ENCODE data around the gene PRR22.
"Not testable (repeated sequence)": the region's sequence is repeated elsewhere in the genome, so short reads cannot be mapped to it uniquely, and the experiment has no call there.

Gene PRR22

DNA sequence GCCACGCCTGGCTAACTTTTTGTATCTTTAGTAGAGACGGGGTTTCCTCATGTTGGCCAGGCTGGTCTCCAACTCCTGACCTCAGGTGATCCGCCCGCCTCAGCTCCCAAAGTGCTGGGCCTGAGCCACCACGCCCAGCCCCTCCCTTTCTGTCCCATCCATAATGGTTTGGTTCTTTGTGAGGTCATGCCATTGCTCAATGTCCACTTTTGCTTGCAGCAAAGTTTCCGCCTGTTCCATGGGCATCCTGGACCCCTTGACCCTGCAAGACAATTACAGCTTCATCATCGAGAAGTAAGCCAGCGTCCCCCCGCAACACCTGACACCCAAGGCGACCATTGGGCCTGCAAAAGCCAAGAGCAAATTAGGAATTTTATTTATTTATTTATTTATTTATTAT, 16.6 kb downstream of the PRR22 start:
- Mint-ChIP-seq H3K36me3 (no peaks in the 10 kb centered on the region), H3K4me3 (no peak overlapping the region), H3K4me1 (ENCODE audit: low read depth) (no peaks in the 10 kb centered on the region), H3K27me3 (no peaks in the 10 kb centered on the region), H3K27ac (no peak overlapping the region), H3K9me3 (ENCODE audit: low read depth) (no peaks in the 10 kb centered on the region)

DNA sequence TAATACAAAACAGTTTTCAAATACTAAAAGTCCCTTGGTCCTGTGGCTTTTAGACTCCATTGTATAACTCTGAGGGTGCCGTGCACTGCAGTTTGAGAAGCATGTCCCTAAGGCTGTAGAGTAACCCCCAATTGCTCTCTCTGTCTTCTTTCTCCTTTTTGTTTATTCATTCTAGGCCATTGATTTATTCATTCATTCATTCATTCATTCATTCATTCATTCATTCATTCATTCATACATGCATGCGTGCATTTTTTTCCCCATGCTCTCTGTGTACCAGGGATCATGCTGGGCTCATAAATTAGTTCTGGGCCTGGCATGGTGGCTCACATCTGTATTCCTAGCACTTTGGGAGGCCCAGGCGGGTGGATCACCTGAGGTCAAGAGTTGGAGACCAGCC, 19.3 kb downstream of the PRR22 start:
- H3K27ac Mint-ChIP-seq = no peak overlapping the region

DNA sequence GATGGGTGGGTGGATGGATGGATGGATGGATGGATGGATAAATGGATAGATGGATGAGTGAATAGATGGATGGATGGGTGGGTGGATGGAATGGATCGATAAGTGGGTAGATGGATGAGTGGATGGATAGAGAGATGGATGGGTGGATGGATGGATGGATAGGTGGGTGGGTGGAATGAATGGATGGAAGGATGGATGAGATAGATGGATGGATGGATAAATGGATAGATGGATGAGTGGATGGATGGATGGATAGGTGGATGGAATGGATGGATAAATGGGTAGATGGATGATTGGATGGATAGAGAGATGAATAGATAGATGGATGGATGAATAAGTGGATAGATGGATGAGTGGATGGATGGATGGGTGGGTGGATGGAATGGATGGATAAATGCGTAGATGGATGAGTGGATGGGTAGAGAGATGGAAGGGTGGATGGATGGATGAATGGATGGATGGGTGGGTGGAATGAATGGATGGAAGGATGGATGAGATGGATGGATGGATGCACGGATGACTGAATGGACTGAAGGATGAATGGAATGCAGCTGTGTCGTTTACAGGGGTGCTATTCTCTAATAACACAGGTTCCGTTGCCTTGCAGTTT, 21.8 kb downstream of the PRR22 start:
- H3K27me3 Mint-ChIP-seq = no peaks in the 10 kb centered on the region
- H3K36me3 Mint-ChIP-seq = no peaks in the 10 kb centered on the region
- H3K4me3 Mint-ChIP-seq = no peak overlapping the region
- no peak overlapping the region for H3K27ac Mint-ChIP-seq
- no peaks in the 10 kb centered on the region for H3K9me3 Mint-ChIP-seq (ENCODE audit: low read depth)
- H3K4me1 Mint-ChIP-seq (ENCODE audit: low read depth) = no peaks in the 10 kb centered on the region

More for the DNA sequence above, 19.3 kb downstream of the PRR22 start:
- Mint-ChIP-seq H3K27me3 (no peaks in the 10 kb centered on the region), H3K36me3 (no peaks in the 10 kb centered on the region), H3K9me3 (ENCODE audit: low read depth) (no peaks in the 10 kb centered on the region), H3K4me3 (no peak overlapping the region), H3K4me1 (ENCODE audit: low read depth) (no peaks in the 10 kb centered on the region)

DNA sequence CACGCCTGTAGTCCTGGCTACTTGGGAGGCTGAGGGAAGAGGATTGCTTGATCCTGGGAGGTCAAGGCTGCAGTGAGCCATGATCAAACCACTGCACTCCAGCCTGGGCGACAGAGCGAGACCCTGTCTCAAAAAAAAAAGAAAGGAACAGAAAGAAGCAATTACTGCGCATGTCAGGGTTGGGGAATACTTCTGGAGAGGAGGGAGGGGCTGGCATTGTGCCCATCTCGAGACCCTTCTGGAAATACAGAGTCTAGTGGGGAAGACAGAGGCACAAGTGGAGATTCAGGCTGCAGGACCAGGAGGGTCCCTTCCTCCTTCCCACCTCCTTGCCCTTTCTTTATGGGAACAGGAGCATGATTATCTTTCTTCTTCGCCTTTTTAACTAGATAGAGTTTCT, 30.8 kb downstream of the PRR22 start:
- Mint-ChIP-seq H3K4me3 (no peak overlapping the region), H3K36me3 (no peaks in the 10 kb centered on the region), H3K4me1 (ENCODE audit: low read depth) (no peaks in the 10 kb centered on the region), H3K27ac (no peak overlapping the region), H3K27me3 (peaks cover 3% of the 10 kb centered on the region), H3K9me3 (ENCODE audit: low read depth) (no peaks in the 10 kb centered on the region)

DNA sequence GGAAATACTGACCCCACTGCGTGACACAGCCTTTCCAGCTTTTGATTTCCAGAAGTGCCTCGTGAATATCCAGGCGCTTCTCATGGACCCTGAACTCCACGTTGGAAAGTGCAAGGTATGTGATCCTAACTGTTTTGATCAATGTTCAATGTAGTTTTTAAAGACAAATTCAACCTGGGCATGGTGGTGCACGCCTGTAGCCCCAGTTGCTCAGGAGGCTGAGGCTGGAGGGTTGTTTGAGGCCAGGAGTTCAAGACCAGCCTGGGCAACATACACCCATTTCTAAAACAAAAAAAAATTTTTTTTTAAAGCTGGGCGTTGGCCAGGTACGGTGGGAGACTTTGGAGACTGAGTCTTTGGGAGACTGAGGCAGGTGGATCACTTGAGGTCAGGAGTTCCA, 32.8 kb downstream of the PRR22 start:
- no peaks in the 10 kb centered on the region for H3K36me3 Mint-ChIP-seq
- H3K9me3 Mint-ChIP-seq (ENCODE audit: low read depth) = no peaks in the 10 kb centered on the region
- H3K4me3 Mint-ChIP-seq = no peak overlapping the region

DNA sequence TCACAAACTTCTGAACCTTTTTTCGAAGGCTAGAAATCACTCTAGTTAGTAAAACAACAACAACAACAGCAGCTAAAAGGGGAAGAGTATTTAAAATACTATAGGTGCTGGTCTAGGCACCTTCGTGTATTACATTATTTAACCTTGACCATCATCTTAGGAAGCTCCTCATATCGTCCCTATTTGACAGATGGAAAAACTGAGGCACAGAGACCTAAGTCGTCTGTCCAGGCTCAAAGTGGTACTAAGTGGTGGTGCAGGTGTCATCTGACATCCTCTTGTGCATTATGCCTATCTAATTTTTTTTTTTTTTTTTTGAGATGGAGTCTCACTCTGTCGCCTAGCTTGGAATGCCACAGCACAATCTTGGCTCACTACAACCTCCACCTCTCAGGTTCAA, 35.0 kb downstream of the PRR22 start:
- H3K4me1 Mint-ChIP-seq (ENCODE audit: low read depth) = no peaks in the 10 kb centered on the region
- no peak overlapping the region for H3K27ac Mint-ChIP-seq
- peaks cover 5% of the 10 kb centered on the region for H3K27me3 Mint-ChIP-seq
- no peak overlapping the region for H3K4me3 Mint-ChIP-seq
- no peaks in the 10 kb centered on the region for H3K9me3 Mint-ChIP-seq (ENCODE audit: low read depth)
- H3K36me3 Mint-ChIP-seq = no peaks in the 10 kb centered on the region

More for the DNA sequence above, 32.8 kb downstream of the PRR22 start:
- Mint-ChIP-seq H3K4me1 (ENCODE audit: low read depth) (no peaks in the 10 kb centered on the region), H3K27me3 (peaks cover 5% of the 10 kb centered on the region), H3K27ac (no peak overlapping the region)

DNA sequence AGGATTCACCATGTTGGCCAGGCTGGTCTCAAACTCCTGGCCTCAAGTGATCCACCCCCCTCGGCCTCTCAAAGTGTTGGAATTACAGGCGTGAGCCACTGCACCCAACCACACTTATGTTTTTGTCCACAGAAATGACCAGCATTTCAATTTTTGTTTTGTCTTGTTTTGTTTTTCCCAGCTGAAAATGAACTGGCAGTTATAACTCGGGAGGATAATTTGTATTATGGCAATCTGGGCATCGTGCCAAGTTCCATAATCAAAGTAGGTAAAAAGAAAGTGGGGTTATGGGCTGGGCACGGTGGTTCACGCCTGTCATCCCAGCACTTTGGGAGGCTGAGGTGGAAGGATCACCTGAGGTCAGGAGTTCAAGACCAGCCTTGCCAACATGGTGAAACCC, 35.6 kb downstream of the PRR22 start:
- not testable (repeated sequence) for H3K9me3 Mint-ChIP-seq (ENCODE audit: low read depth); H3K4me1 Mint-ChIP-seq (ENCODE audit: low read depth); H3K36me3 Mint-ChIP-seq

DNA sequence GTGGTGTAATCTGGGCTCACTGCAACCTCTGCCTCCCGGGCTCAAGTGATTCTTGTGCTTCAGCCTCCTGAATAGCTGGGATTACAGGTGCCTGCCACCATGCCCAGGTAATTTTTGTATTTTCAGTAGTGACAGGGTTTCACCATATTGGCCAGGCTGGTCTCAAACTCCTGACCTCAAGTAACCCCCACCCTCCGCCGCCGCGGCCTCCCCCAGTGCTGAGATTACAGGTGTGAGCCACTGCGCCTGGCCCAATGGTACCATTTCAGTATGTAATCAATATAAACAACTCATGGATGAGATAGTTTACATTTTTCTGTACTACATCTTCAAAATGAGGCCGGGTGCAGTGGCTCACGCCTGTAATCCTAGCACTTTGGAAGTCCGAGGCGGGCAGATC, 39.5 kb downstream of the PRR22 start:
- H3K27ac Mint-ChIP-seq, H3K36me3 Mint-ChIP-seq, H3K27me3 Mint-ChIP-seq: not testable (repeated sequence)

More for the DNA sequence above, 35.6 kb downstream of the PRR22 start:
- not testable (repeated sequence) for H3K27me3 Mint-ChIP-seq, H3K4me3 Mint-ChIP-seq, H3K27ac Mint-ChIP-seq

DNA sequence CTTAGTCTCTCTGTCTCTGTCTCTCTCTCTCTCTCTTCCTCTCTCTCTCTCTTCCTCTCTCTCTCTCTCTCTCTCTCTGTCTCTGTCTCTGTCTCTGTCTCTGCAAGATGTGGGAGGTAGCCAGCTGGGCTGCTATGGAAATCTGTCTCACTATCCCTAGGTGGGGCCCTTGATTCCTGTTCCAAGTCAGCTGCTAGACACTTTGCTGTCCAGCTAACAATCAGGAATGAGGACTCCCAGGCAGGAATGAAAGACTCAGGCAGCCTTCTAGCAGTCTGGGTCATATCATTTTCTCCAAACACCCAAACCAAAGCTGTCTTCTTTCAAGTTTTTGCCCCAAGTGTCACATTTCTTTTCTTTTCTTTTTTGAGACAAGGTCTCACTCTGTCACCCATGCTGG, 40.9 kb downstream of the PRR22 start:
- no peaks in the 10 kb centered on the region for H3K36me3 Mint-ChIP-seq
- no peaks in the 10 kb centered on the region for H3K4me1 Mint-ChIP-seq (ENCODE audit: low read depth)
- no peak overlapping the region for H3K4me3 Mint-ChIP-seq
- H3K27ac Mint-ChIP-seq = no peak overlapping the region
- no peaks in the 10 kb centered on the region for H3K9me3 Mint-ChIP-seq (ENCODE audit: low read depth)
- H3K27me3 Mint-ChIP-seq = peaks cover 3% of the 10 kb centered on the region

More for the DNA sequence above, 39.5 kb downstream of the PRR22 start:
- not testable (repeated sequence) for H3K4me3 Mint-ChIP-seq; H3K4me1 Mint-ChIP-seq (ENCODE audit: low read depth); H3K9me3 Mint-ChIP-seq (ENCODE audit: low read depth)

DNA sequence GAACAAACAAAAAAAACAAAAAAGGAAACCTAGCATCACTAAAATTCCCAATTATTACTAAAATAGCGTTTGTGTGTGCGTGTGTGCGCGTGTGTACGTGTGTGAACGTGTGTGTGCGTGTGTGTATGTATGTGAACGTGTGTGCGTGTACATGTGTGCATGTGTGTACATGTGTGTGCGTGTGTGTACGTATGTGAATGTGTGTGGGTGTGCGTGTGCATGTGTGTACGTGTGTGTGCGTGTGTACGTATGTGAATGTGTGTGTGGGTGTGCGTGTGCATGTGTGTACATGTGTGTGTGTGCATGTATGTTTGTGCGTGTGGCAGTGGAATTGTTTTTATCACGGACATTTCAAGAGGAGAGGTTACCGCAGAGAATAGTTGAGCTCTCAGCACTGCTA, 42.5 kb downstream of the PRR22 start:
- Mint-ChIP-seq H3K36me3 (no peaks in the 10 kb centered on the region), H3K27me3 (peaks cover 2% of the 10 kb centered on the region), H3K4me3 (no peak overlapping the region), H3K4me1 (ENCODE audit: low read depth) (no peaks in the 10 kb centered on the region), H3K27ac (no peak overlapping the region), H3K9me3 (ENCODE audit: low read depth) (no peaks in the 10 kb centered on the region)

DNA sequence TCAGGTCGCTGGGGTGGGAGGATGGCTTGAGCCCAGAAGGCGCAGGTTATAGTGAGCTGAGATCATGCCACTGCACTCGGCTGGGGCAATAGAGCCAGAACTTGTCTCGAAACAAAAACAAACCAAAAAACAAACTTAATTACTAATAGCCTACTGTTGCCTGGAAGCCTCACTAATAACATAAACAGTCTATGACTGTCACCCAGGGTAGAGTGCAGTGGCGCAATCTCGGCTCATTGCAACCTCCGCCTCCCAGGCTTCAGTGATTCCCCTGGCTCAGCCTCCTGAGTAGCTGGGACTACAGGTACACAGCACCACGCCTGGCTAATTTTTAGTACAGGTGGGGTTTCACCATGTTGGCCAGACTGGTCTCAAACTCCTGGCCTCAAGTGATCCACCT, 46.1 kb downstream of the PRR22 start:
- H3K27ac Mint-ChIP-seq = no peak overlapping the region
- H3K4me3 Mint-ChIP-seq = no peak overlapping the region
- H3K36me3 Mint-ChIP-seq = no peaks in the 10 kb centered on the region
- H3K4me1 Mint-ChIP-seq (ENCODE audit: low read depth) = no peaks in the 10 kb centered on the region
- no peaks in the 10 kb centered on the region for H3K9me3 Mint-ChIP-seq (ENCODE audit: low read depth)
- H3K27me3 Mint-ChIP-seq = peaks cover 2% of the 10 kb centered on the region

DNA sequence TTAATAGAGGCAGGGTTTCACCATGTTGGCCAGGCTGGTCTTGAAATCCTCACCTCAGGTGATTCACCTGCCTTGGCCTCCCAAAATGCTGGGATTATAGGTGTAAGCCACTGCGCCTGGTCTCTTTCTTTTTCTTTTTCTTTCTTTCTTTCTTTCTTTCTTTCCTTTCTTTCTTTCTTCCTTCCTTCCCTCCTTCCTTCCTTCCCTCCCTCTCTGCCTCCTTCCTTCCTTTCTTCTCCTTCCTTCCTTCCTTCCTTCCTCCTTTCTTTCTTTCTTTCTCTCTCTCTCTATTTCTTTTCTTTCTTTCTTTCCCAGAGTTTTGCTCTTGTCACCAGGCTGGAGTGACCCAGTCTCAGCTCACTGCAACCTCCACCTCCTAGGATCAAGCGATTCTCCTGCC, 51.4 kb downstream of the PRR22 start:
- H3K27me3 Mint-ChIP-seq; H3K27ac Mint-ChIP-seq; H3K9me3 Mint-ChIP-seq (ENCODE audit: low read depth); H3K4me1 Mint-ChIP-seq (ENCODE audit: low read depth); H3K4me3 Mint-ChIP-seq; H3K36me3 Mint-ChIP-seq: not testable (repeated sequence)

All from activated naive CD8-positive, alpha-beta T cell (primary cell).